ENCODE data around the gene HIRA. TPM values are rescaled to one million over a fixed set of nuclear protein-coding genes. Genes with fewer than 3 reads are reported as not detected.

HIRA gene
- total and polyA plus RNA-seq, 9 of the 15 experiments (the other 6 are each of a cell fraction or from before 2014, with no cell fraction given): 0.96 to 132 (median 58.4) TPM

- Histone ChIP-seq H3K27me3 (ENCODE audit: control insufficient read depth in 2 of 2, insufficient read depth in 2 of 2, low read length in 2 of 2) (no peaks in the 10 kb centered on the region), H3K4me1 (replicated peaks in 1 of 2; ENCODE audit: control insufficient read depth in 2 of 2, insufficient read depth in 2 of 2, low read length in 2 of 2) (no peaks in the 10 kb centered on the region; a peak in 2 of 5 replicates), H3K4me2 (ENCODE audit: insufficient read depth, low read length) (no peak overlapping the region), H4K20me1 (replicated peaks; ENCODE audit: control insufficient read depth, insufficient read depth, low read length) (peaks cover 52% of the 10 kb centered on the region), H3K9me1 (ENCODE audit: control insufficient read depth, insufficient read depth, low read length) (peaks cover 9% of the 10 kb centered on the region), H3K4me3 (no peak overlapping the region), H3K27ac (ENCODE audit: extremely low read depth, low read depth, low read length) (no peak overlapping the region), H3K79me2 (ENCODE audit: control insufficient read depth, insufficient read depth, low read length) (peaks cover 40% of the 10 kb centered on the region), H3K9ac (ENCODE audit: insufficient read depth in 1 of 2, low read depth in 2 of 2, low read length in 2 of 2) (peak overlapping the region in 1 of 2 experiments; percentile 8; a peak in 1 of 4 replicates), H3K9me3 (replicated peaks; ENCODE audit: control insufficient read depth, insufficient read depth, low read depth, low read length) (no peaks in the 10 kb centered on the region), H3K36me3 (ENCODE audit: control insufficient read depth, insufficient read depth, low read length) (peaks cover 98% of the 10 kb centered on the region), H2AFZ (ENCODE audit: low read depth, low read length) (no peak overlapping the region)
- FAIRE-seq (no peak), ATAC-seq (no peak), DNase-seq (ENCODE audit: extremely low read depth in 1 of 4, low spot score in 3 of 4) (no peak)
- intact Hi-C loops (cut with micrococcal nuclease): no loop called here
- TF ChIP-seq MCM2 (IDR thresholded peaks at IDR 0.05; ENCODE audit: low read depth) (no peak), HDAC6 (IDR thresholded peaks at IDR 0.05; ENCODE audit: low read depth, low read length) (0 out of 2 replicates have a peak, but pooled peaks have one; percentile 77), ZNF184 (CRISPR knock-in tag; IDR thresholded peaks at IDR 0.05) (no peak), KDM5B (IDR thresholded peaks at IDR 0.05; ENCODE audit: insufficient replicate concordance, low read depth, low read length) (peak; percentile 36), E2F3 (CRISPR knock-in tag; IDR thresholded peaks at IDR 0.05) (no peak), THAP12 (CRISPR knock-in tag; IDR thresholded peaks at IDR 0.05) (0 out of 2 replicates have a peak, but pooled peaks have one; percentile 10), RBFOX2 (IDR thresholded peaks at IDR 0.05; ENCODE audit: low read depth, low read length) (peak; percentile 54), DIDO1 (tag; IDR thresholded peaks at IDR 0.05; ENCODE audit: low read depth) (no peak), RBM22 (IDR thresholded peaks at IDR 0.05; ENCODE audit: low read depth, low read length, poor library complexity, severe bottlenecking) (peak; percentile 35), WHSC1 (IDR thresholded peaks at IDR 0.05; ENCODE audit: low read length) (peak; percentile 87)
- WGBS (ENCODE audit: insufficient coverage, low coverage, missing lambda C conversion rate): 96% methylated on average over 11 of the region's 11 CpGs
- BruUV-seq (replicated peaks): no TSS peak
- ChIA-PET CTCF (ENCODE audit: low intra/inter-chr PET ratio) (interaction anchor here (0.6 kb wide), 1 partner anchor 327 kb away, joined by 3 read pairs; the partner anchor contains the start of gene ESS2), POLR2A (interaction anchor here (1.1 to 3.0 kb wide), 4 partner anchors 9 to 18 kb away, joined by 3 to 12 read pairs (median 4); no protein-coding TSS in a partner anchor)
- in situ Hi-C loops (cut with MboI): no loop called here
Measured at GRCh38 chr22:19471572-19471971, 40.0 kb upstream of the HIRA start.
